ENCODE data around the gene FOXD4L6.
"Not testable (repeated sequence)": the region's sequence is repeated elsewhere in the genome, so short reads cannot be mapped to it uniquely, and the experiment has no call there.

DNA sequence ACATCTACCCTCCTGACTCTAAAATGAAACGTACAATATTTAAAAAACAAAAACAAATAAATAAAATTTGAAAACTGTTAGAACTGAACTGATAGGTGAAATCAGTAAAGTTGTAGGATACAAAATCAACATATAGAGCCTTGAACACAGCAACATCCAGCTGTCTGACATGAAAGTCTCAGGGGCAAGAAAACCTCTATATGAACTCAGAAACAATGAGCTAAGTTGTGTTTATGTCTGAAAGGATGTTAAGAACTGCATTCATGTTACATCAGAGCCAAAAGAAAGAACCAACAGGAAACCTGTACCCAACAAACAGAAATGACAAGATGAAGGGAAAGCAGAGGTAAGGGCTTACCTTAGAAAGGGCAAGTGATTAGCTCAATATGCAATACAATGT is 41.8 kb downstream of the FOXD4L6 start:
- TF ChIP-seq CTCF (conservative IDR thresholded peaks at IDR 0.05; ENCODE audit: low read depth, low read length); EZH2phosphoT487 (IDR thresholded peaks at IDR 0.05; ENCODE audit: borderline replicate concordance, low read length); EZH2 (IDR thresholded peaks at IDR 0.05; ENCODE audit: low read length, unreplicated experiment): not testable (repeated sequence)
